H7 (cell line): ENCODE measurements around the gene CHST11. TPM values are rescaled to one million over a fixed set of nuclear protein-coding genes. Genes with fewer than 3 reads are reported as not detected.

ENCODE experiments used
- DNase-seq: peaks from one replicate; pipeline ENCODE4 v3.0.0; 2012
- H3K27me3 ChIP-seq: 2 replicates; pipeline ENCODE4 v1.6.0; 2011; ENCODE audit warnings: mild to moderate bottlenecking, low read length; ENCODE audit not compliant: control insufficient read depth, insufficient read depth
- H3K36me3 ChIP-seq: replicated peaks from 2 replicates; pipeline ENCODE4 v1.5.1; 2011; ENCODE audit warnings: low read length; ENCODE audit not compliant: control insufficient read depth, insufficient read depth
- H3K4me3 ChIP-seq: 2 replicates; pipeline ENCODE4 v1.5.1; 2011; ENCODE audit warnings: low read depth, mild to moderate bottlenecking, control low read depth, low read length, moderate library complexity; ENCODE audit not compliant: insufficient read depth
- total RNA-seq: library from RNA; depleted of rRNA; stranded (reverse); fragments of >200 nt; shearing (Covaris generic); gene quantifications from 2 replicates; pipeline ENCODE4 v1.2.3, GENCODE V29; 2014

Gene CHST11
- total RNA-seq, 1 experiment from 2014 or later = 14.5 TPM

- Histone ChIP-seq H3K27me3 (no peaks in the 10 kb centered on the region), H3K36me3 (no peaks in the 10 kb centered on the region), H3K4me3 (no peak overlapping the region)
- DNase-seq = no peak
Measured at GRCh38 chr12:104702565-104703139, 245.9 kb downstream of the CHST11 start.

- H3K4me3 ChIP-seq = no peak overlapping the region
- no peaks in the 10 kb centered on the region for H3K27me3 ChIP-seq
- no peak for DNase-seq
- H3K36me3 ChIP-seq = no peaks in the 10 kb centered on the region
Measured at GRCh38 chr12:104703372-104703771, 246.6 kb downstream of the CHST11 start.

- DNase-seq = peak; percentile 77
- no peaks in the 10 kb centered on the region for H3K27me3 ChIP-seq
Measured at GRCh38 chr12:104704224-104704779, 247.6 kb downstream of the CHST11 start.

GRCh38 chr12:104707194-104707593 is 250.4 kb downstream of the CHST11 start:
- Histone ChIP-seq H3K36me3 (no peaks in the 10 kb centered on the region), H3K27me3 (no peaks in the 10 kb centered on the region), H3K4me3 (no peak overlapping the region)
- no peak for DNase-seq

More at GRCh38 chr12:104704224-104704779, 247.6 kb downstream of the CHST11 start:
- Histone ChIP-seq H3K36me3 (no peaks in the 10 kb centered on the region), H3K4me3 (no peak overlapping the region)

GRCh38 chr12:104707794-104708558 is 251.2 kb downstream of the CHST11 start:
- H3K27me3 ChIP-seq = no peaks in the 10 kb centered on the region
- no peak overlapping the region for H3K4me3 ChIP-seq
- H3K36me3 ChIP-seq = no peaks in the 10 kb centered on the region
- DNase-seq = no peak

GRCh38 chr12:104708891-104709290 is 252.1 kb downstream of the CHST11 start:
- DNase-seq = peak; percentile 80

GRCh38 chr12:104709692-104710435 is 253.1 kb downstream of the CHST11 start:
- no peak for DNase-seq
- H3K36me3 ChIP-seq = no peaks in the 10 kb centered on the region
- H3K27me3 ChIP-seq = no peaks in the 10 kb centered on the region
- H3K4me3 ChIP-seq = no peak overlapping the region

More at GRCh38 chr12:104708891-104709290, 252.1 kb downstream of the CHST11 start:
- Histone ChIP-seq H3K27me3 (no peaks in the 10 kb centered on the region), H3K36me3 (no peaks in the 10 kb centered on the region), H3K4me3 (no peak overlapping the region)

- no peak for DNase-seq
- Histone ChIP-seq H3K36me3 (no peaks in the 10 kb centered on the region), H3K27me3 (no peaks in the 10 kb centered on the region), H3K4me3 (no peak overlapping the region)
Measured at GRCh38 chr12:104710940-104711689, 254.4 kb downstream of the CHST11 start.

GRCh38 chr12:104712477-104712876 is 255.7 kb downstream of the CHST11 start:
- Histone ChIP-seq H3K27me3 (no peaks in the 10 kb centered on the region), H3K36me3 (no peaks in the 10 kb centered on the region), H3K4me3 (no peak overlapping the region)
- no peak for DNase-seq

GRCh38 chr12:104712968-104713367 is 256.2 kb downstream of the CHST11 start:
- DNase-seq = no peak
- H3K27me3 ChIP-seq = no peaks in the 10 kb centered on the region
- no peak overlapping the region for H3K4me3 ChIP-seq
- no peaks in the 10 kb centered on the region for H3K36me3 ChIP-seq

- Histone ChIP-seq H3K27me3 (no peaks in the 10 kb centered on the region), H3K4me3 (no peak overlapping the region), H3K36me3 (no peaks in the 10 kb centered on the region)
- peak; percentile 62 for DNase-seq
Measured at GRCh38 chr12:104713444-104713843, 256.7 kb downstream of the CHST11 start.

GRCh38 chr12:104714369-104714768 is 257.6 kb downstream of the CHST11 start:
- Histone ChIP-seq H3K27me3 (no peaks in the 10 kb centered on the region), H3K4me3 (no peak overlapping the region), H3K36me3 (no peaks in the 10 kb centered on the region)
- DNase-seq = no peak

- no peaks in the 10 kb centered on the region for H3K27me3 ChIP-seq
- H3K36me3 ChIP-seq = no peaks in the 10 kb centered on the region
- DNase-seq = no peak
- no peak overlapping the region for H3K4me3 ChIP-seq
Measured at GRCh38 chr12:104716172-104716571, 259.4 kb downstream of the CHST11 start.

- peak; percentile 63 for DNase-seq
- Histone ChIP-seq H3K27me3 (no peaks in the 10 kb centered on the region), H3K36me3 (no peaks in the 10 kb centered on the region), H3K4me3 (no peak overlapping the region)
Measured at GRCh38 chr12:104718304-104718929, 261.7 kb downstream of the CHST11 start.
